Mesenchymal stem cell (in vitro differentiated cells and primary cell): ENCODE data around the gene EFEMP2.
A peak's percentile ranks its signal among the peaks of the same experiment; 100 is the strongest.

Experiments
- DNase-seq: peaks from one replicate; pipeline ENCODE4 v3.0.0-alpha.2; 2013
- H2AFZ ChIP-seq: one replicate; pipeline ENCODE4 v1.6.1; 2013; ENCODE audit warnings: low read depth, mild to moderate bottlenecking, control low read depth, inconsistent platforms, low read length, moderate library complexity
- H2AK5ac ChIP-seq: 2 replicates; pipeline ENCODE4 v1.6.1; 2013; ENCODE audit warnings: low read length, moderate library complexity, mild to moderate bottlenecking, inconsistent platforms; ENCODE audit not compliant: severe bottlenecking
- H2BK120ac ChIP-seq: one replicate; pipeline ENCODE4 v1.6.1; 2013; ENCODE audit warnings: low read depth, mild to moderate bottlenecking, inconsistent platforms, low read length, moderate library complexity
- H2BK12ac ChIP-seq, 2 experiments: one replicate each; pipeline ENCODE4 v1.6.1; 2013; ENCODE audit warnings: inconsistent platforms in 2 of 2, low read length in 2 of 2, mild to moderate bottlenecking in 2 of 2, moderate library complexity in 2 of 2, control low read depth in 1 of 2
- H2BK15ac ChIP-seq: one replicate; pipeline ENCODE4 v1.6.1; 2013; ENCODE audit warnings: mild to moderate bottlenecking, low read depth, inconsistent platforms; ENCODE audit not compliant: poor library complexity, severe bottlenecking
- H2BK5ac ChIP-seq: 2 replicates; pipeline ENCODE4 v1.6.1; 2013; ENCODE audit warnings: low read depth, mild to moderate bottlenecking, low read length, control low read depth, inconsistent platforms; ENCODE audit not compliant: poor library complexity, severe bottlenecking
- H3K14ac ChIP-seq, 2 experiments: one replicate each; pipeline ENCODE4 v1.6.1; 2013; ENCODE audit warnings: inconsistent platforms in 2 of 2, low read length in 2 of 2, control low read depth in 1 of 2, mild to moderate bottlenecking in 1 of 2, moderate library complexity in 1 of 2
- H3K18ac ChIP-seq, 2 experiments: one replicate each; pipeline ENCODE4 v1.6.1; 2013; ENCODE audit warnings: inconsistent platforms in 2 of 2, low read length in 2 of 2, control low read depth in 1 of 2, low read depth in 1 of 2, mild to moderate bottlenecking in 1 of 2
- H3K23ac ChIP-seq, 2 experiments: one replicate each; pipeline ENCODE4 v1.6.1; 2013; ENCODE audit warnings: inconsistent platforms in 2 of 2, low read length in 2 of 2, mild to moderate bottlenecking in 2 of 2, moderate library complexity in 2 of 2, control low read depth in 1 of 2
- H3K27ac ChIP-seq: 2 replicates; pipeline ENCODE4 v1.5.1; 2013; ENCODE audit warnings: mild to moderate bottlenecking, moderate library complexity, low read length, control low read depth, inconsistent platforms; ENCODE audit not compliant: poor library complexity, severe bottlenecking
- H3K27me3 ChIP-seq, 2 experiments: 2 replicates each; pipeline versions ENCODE4 v1.6.1 to v1.7.0; 2013; ENCODE audit warnings: low read length in 2 of 2, mild to moderate bottlenecking in 2 of 2, moderate library complexity in 2 of 2, control low read depth in 1 of 2, inconsistent platforms in 1 of 2; ENCODE audit not compliant: control insufficient read depth in 1 of 2, insufficient read depth in 1 of 2
- H3K36me3 ChIP-seq, 2 experiments: 2 replicates each; pipeline versions ENCODE4 v1.6.1 to v1.7.0; 2013; ENCODE audit warnings: low read length in 2 of 2, control low read depth in 1 of 2, inconsistent platforms in 1 of 2, low read depth in 1 of 2, mild to moderate bottlenecking in 1 of 2; ENCODE audit not compliant: insufficient read depth in 2 of 2, control insufficient read depth in 1 of 2
- H3K4ac ChIP-seq, 2 experiments: one replicate each; pipeline ENCODE4 v1.6.1; 2013; ENCODE audit warnings: inconsistent platforms in 2 of 2, low read length in 2 of 2, mild to moderate bottlenecking in 2 of 2, moderate library complexity in 2 of 2, control low read depth in 1 of 2, low read depth in 1 of 2
- H3K4me1 ChIP-seq: 2 replicates; pipeline ENCODE4 v1.6.1; 2013; ENCODE audit warnings: low read depth, low read length, control low read depth; ENCODE audit not compliant: control insufficient read depth, insufficient read depth
- H3K4me2 ChIP-seq: 2 replicates; pipeline ENCODE4 v1.6.1; 2013; ENCODE audit warnings: low read length, mild to moderate bottlenecking, inconsistent platforms; ENCODE audit not compliant: poor library complexity, severe bottlenecking
- H3K4me3 ChIP-seq, 2 experiments: 2 replicates each; pipeline versions ENCODE4 v1.5.1 to v1.7.0; 2013; ENCODE audit warnings: low read length in 2 of 2, mild to moderate bottlenecking in 2 of 2, control low read depth in 1 of 2, low read depth in 1 of 2; ENCODE audit not compliant: insufficient read depth in 1 of 2
- H3K79me1 ChIP-seq: replicated peaks from 2 replicates; pipeline ENCODE4 v1.6.1; 2013; ENCODE audit warnings: mild to moderate bottlenecking, control low read depth, low read length, inconsistent platforms; ENCODE audit not compliant: poor library complexity, severe bottlenecking
- H3K9ac ChIP-seq: 2 replicates; pipeline ENCODE4 v1.7.0; 2013; ENCODE audit warnings: mild to moderate bottlenecking, low read length, moderate library complexity
- H3K9me3 ChIP-seq: 2 replicates; pipeline ENCODE4 v1.7.0; 2013; ENCODE audit warnings: mild to moderate bottlenecking, low read length; ENCODE audit not compliant: control insufficient read depth
- H4K8ac ChIP-seq: one replicate; pipeline ENCODE4 v1.6.1; 2013; ENCODE audit warnings: inconsistent platforms, mild to moderate bottlenecking, low read length, moderate library complexity
- H4K91ac ChIP-seq: one replicate; pipeline ENCODE4 v1.6.1; 2013; ENCODE audit warnings: mild to moderate bottlenecking, low read length, inconsistent platforms
- WGBS: methylation state at CpG from one replicate; pipeline ENCODE4 v1.1.7; 2013; ENCODE audit warnings: mixed read lengths; 5-methylcytosine and 5-hydroxymethylcytosine counted together

Gene EFEMP2

DNA sequence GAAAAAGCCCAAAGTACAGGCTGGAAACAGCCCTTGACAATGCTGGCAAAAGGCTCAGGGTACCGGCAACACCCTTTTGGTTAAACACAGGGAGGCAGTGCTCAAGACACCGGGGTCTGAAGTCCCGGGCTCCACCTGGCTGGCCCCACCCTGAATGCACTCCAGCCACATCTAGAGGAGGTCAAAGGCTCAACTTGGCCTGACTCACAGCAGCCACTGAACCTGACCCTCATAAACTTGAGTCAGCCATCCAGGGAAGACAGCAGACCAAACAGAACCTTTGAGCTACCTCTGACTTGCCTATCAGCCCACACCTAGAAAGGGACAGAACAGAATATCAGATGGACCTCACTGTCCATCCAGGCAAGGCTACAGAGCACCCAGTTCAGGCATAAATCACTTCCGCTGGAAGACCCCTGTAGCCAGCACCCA, 18.4 kb downstream of the EFEMP2 start:
- Histone ChIP-seq H3K4me1 (peaks cover 29% of the 10 kb centered on the region), H2BK120ac (no peak overlapping the region), H2BK5ac (no peak overlapping the region), H3K14ac (no peak overlapping the region), H3K27me3 (no peaks in the 10 kb centered on the region), H3K27ac (no peak overlapping the region), H3K4me2 (no peak overlapping the region), H3K23ac (no peak overlapping the region), H3K79me1 (peaks cover 5% of the 10 kb centered on the region), H2AK5ac (no peak overlapping the region), H3K4ac (no peak overlapping the region), H3K9ac (peak overlapping the region; percentile 94), H3K4me3 (no peak overlapping the region), H4K91ac (no peak overlapping the region), H2BK12ac (no peak overlapping the region), H2BK15ac (no peak overlapping the region), H2AFZ (no peak overlapping the region), H3K36me3 (peaks cover 57 to 63% of the 10 kb centered on the region in 2 experiments), H3K18ac (no peak overlapping the region), H3K9me3 (peaks cover 5% of the 10 kb centered on the region), H4K8ac (no peak overlapping the region)
- no peak for DNase-seq
- WGBS = 98% methylated on average over 4 of the region's 4 CpGs

GRCh38 chr11:65853246-65853979, 19.2 kb downstream of the EFEMP2 start:
- DNase-seq = no peak
- Histone ChIP-seq H3K4me1 (peaks cover 29% of the 10 kb centered on the region), H3K18ac (no peak overlapping the region), H2AFZ (no peak overlapping the region), H3K9ac (peak overlapping the region; percentile 94), H3K23ac (no peak overlapping the region), H3K4me3 (no peak overlapping the region), H4K8ac (no peak overlapping the region), H2BK5ac (no peak overlapping the region), H4K91ac (no peak overlapping the region), H3K27me3 (no peaks in the 10 kb centered on the region), H3K14ac (no peak overlapping the region), H3K9me3 (peaks cover 5% of the 10 kb centered on the region), H3K27ac (no peak overlapping the region), H2BK15ac (no peak overlapping the region), H2AK5ac (no peak overlapping the region), H2BK120ac (no peak overlapping the region), H2BK12ac (no peak overlapping the region), H3K36me3 (peaks cover 57 to 63% of the 10 kb centered on the region in 2 experiments), H3K4ac (no peak overlapping the region), H3K79me1 (peaks cover 5% of the 10 kb centered on the region), H3K4me2 (no peak overlapping the region)
- WGBS = 96% methylated on average over 6 of the region's 6 CpGs

DNA sequence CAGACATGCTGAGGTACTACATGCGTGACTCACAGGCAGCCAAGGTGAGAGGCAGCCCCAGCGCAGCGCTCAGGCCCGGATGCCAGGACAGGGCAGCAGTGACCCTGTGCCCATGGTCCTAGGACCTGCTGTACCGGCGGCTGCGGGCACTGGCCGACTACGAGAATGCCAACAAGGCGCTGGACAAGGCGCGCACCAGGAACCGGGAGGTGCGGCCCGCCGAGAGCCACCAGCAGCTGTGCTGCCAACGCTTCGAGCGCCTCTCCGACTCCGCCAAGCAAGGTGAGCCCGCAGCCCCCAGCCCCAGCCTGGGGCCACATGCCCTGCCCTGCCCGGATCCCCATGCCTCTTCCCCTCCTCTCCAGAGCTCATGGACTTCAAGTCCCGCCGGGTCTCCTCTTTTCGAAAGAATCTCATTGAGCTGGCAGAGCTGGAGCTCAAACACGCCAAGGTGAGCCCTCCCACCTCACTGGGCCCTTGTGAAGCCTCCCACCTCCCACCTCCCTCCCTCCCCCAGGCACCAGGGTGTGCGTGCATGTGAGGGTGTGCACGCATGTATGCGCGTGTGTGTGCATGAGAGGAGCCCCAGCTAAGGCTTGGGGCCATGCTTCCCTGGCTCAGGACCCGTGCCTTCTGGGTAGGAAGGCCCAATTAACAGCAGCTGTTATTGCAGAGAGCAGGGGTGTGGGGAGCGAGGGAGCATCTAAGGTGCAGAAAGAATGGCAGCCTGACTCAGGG, 19.9 kb downstream of the EFEMP2 start:
- H3K4me1 ChIP-seq = peaks cover 29% of the 10 kb centered on the region
- H3K18ac ChIP-seq = no peak overlapping the region
- no peak overlapping the region for H3K23ac ChIP-seq
- peaks cover 5% of the 10 kb centered on the region for H3K79me1 ChIP-seq
- H2AFZ ChIP-seq = no peak overlapping the region
- H2BK12ac ChIP-seq = peak overlapping the region in 1 of 2 experiments; percentile 11
- H3K27ac ChIP-seq = no peak overlapping the region
- no peak overlapping the region for H3K4ac ChIP-seq
- no peak for DNase-seq
- H3K9me3 ChIP-seq = peaks cover 5% of the 10 kb centered on the region
- no peak overlapping the region for H2BK15ac ChIP-seq
- WGBS = 99% methylated on average over 33 of the region's 33 CpGs
- H4K91ac ChIP-seq = no peak overlapping the region
- H3K36me3 ChIP-seq = peaks cover 57 to 63% of the 10 kb centered on the region in 2 experiments
- H3K14ac ChIP-seq = no peak overlapping the region
- no peak overlapping the region for H2BK5ac ChIP-seq
- no peak overlapping the region for H3K4me3 ChIP-seq
- no peaks in the 10 kb centered on the region for H3K27me3 ChIP-seq
- no peak overlapping the region for H2BK120ac ChIP-seq
- H4K8ac ChIP-seq = no peak overlapping the region
- H3K4me2 ChIP-seq = no peak overlapping the region
- H2AK5ac ChIP-seq = no peak overlapping the region
- peak overlapping the region; percentile 94 for H3K9ac ChIP-seq

- peak overlapping the region in 1 of 2 experiments; percentile 11 for H2BK12ac ChIP-seq
- no peak overlapping the region for H3K18ac ChIP-seq
- no peak overlapping the region for H3K23ac ChIP-seq
- whole genome bisulfite sequencing = 94% methylated on average over 10 of the region's 10 CpGs
- H2AK5ac ChIP-seq = no peak overlapping the region
- H3K27ac ChIP-seq = no peak overlapping the region
- H3K4me3 ChIP-seq = no peak overlapping the region
- H3K4ac ChIP-seq = no peak overlapping the region
- H3K9me3 ChIP-seq = peaks cover 5% of the 10 kb centered on the region
- H3K9ac ChIP-seq = no peak overlapping the region
- no peak overlapping the region for H3K4me2 ChIP-seq
- no peak for DNase-seq
- no peak overlapping the region for H4K91ac ChIP-seq
- H3K36me3 ChIP-seq = peaks cover 57 to 63% of the 10 kb centered on the region in 2 experiments
- H2BK15ac ChIP-seq = no peak overlapping the region
- no peaks in the 10 kb centered on the region for H3K27me3 ChIP-seq
- peaks cover 5% of the 10 kb centered on the region for H3K79me1 ChIP-seq
- peaks cover 29% of the 10 kb centered on the region for H3K4me1 ChIP-seq
- H3K14ac ChIP-seq = no peak overlapping the region
- no peak overlapping the region for H2BK5ac ChIP-seq
- no peak overlapping the region for H2AFZ ChIP-seq
- H2BK120ac ChIP-seq = no peak overlapping the region
- H4K8ac ChIP-seq = peak overlapping the region; percentile 39
Observed at GRCh38 chr11:65851811-65852507, 20.6 kb downstream of the EFEMP2 start.
